Measurements from ENCODE around the gene ATP6V0A4. TPM values are rescaled to one million over a fixed set of nuclear protein-coding genes. Genes with fewer than 3 reads are reported as not detected.

ATP6V0A4 gene
- total RNA-seq, 1 donor from 2014 or later = not detected

- Mint-ChIP-seq H3K27me3 (peaks cover 1% of the 10 kb centered on the region), H3K36me3 (ENCODE audit: low read depth) (no peaks in the 10 kb centered on the region), H3K4me1 (no peaks in the 10 kb centered on the region), H3K27ac (no peak overlapping the region), H3K9me3 (no peaks in the 10 kb centered on the region), H3K4me3 (no peak overlapping the region)
- ChIA-PET CTCF (no interaction called here), POLR2A (no interaction called here)
- intact Hi-C loops (cut with micrococcal nuclease) = no loop called here
- DNase-seq (no peak), ATAC-seq (ENCODE audit: low read depth) (no peak)
- TF ChIP-seq CTCF (IDR thresholded peaks at IDR 0.05) = no peak
Observed at GRCh38 chr7:138679793-138680192, 118.2 kb downstream of the ATP6V0A4 start.

- H3K4me1 Mint-ChIP-seq = no peaks in the 10 kb centered on the region
- ChIA-PET CTCF (no interaction called here), POLR2A (no interaction called here)
- no peak for TF ChIP-seq CTCF (IDR thresholded peaks at IDR 0.05)
- intact Hi-C loops (cut with micrococcal nuclease) = no loop called here
- ATAC-seq (ENCODE audit: low read depth) (no peak), DNase-seq (no peak)
- no peaks in the 10 kb centered on the region for H3K36me3 Mint-ChIP-seq (ENCODE audit: low read depth)
- H3K9me3 Mint-ChIP-seq = peaks cover 2% of the 10 kb centered on the region
- H3K27ac Mint-ChIP-seq = no peak overlapping the region
- no peak overlapping the region for H3K4me3 Mint-ChIP-seq
- H3K27me3 Mint-ChIP-seq = peaks cover 21% of the 10 kb centered on the region
Observed at GRCh38 chr7:138670594-138670993, 127.4 kb downstream of the ATP6V0A4 start.

- DNase-seq = no peak
- ChIA-PET POLR2A (no interaction called here), CTCF (no interaction called here)
- Mint-ChIP-seq H3K9me3 (peaks cover 4% of the 10 kb centered on the region), H3K4me3 (no peak overlapping the region), H3K36me3 (ENCODE audit: low read depth) (no peaks in the 10 kb centered on the region), H3K27me3 (peaks cover 26% of the 10 kb centered on the region), H3K27ac (no peak overlapping the region), H3K4me1 (peaks cover under 1% of the 10 kb centered on the region)
- TF ChIP-seq CTCF (IDR thresholded peaks at IDR 0.05) = no peak
- intact Hi-C loops (cut with micrococcal nuclease) = no loop called here
- no peak for ATAC-seq (ENCODE audit: low read depth)
Observed at GRCh38 chr7:138669364-138669763, 128.6 kb downstream of the ATP6V0A4 start.

- Mint-ChIP-seq H3K27ac (no peak overlapping the region), H3K27me3 (peaks cover 29% of the 10 kb centered on the region), H3K36me3 (ENCODE audit: low read depth) (no peaks in the 10 kb centered on the region), H3K9me3 (peaks cover 4% of the 10 kb centered on the region), H3K4me3 (no peak overlapping the region), H3K4me1 (peaks cover 4% of the 10 kb centered on the region)
- intact Hi-C loops (cut with micrococcal nuclease) = no loop called here
- ChIA-PET CTCF (no interaction called here), POLR2A (no interaction called here)
- no peak for TF ChIP-seq CTCF (IDR thresholded peaks at IDR 0.05)
- ATAC-seq (ENCODE audit: low read depth) = no peak
- DNase-seq = no peak
Observed at GRCh38 chr7:138668946-138669345, 129.1 kb downstream of the ATP6V0A4 start.

GRCh38 chr7:138668229-138668596 lies 129.8 kb downstream of the ATP6V0A4 start:
- intact Hi-C loops (cut with micrococcal nuclease) = no loop called here
- ChIA-PET POLR2A (no interaction called here), CTCF (no interaction called here)
- no peak overlapping the region for H3K27ac Mint-ChIP-seq
- peaks cover 4% of the 10 kb centered on the region for H3K9me3 Mint-ChIP-seq
- DNase-seq (no peak), ATAC-seq (ENCODE audit: low read depth) (no peak)
- no peaks in the 10 kb centered on the region for H3K36me3 Mint-ChIP-seq (ENCODE audit: low read depth)
- no peak for TF ChIP-seq CTCF (IDR thresholded peaks at IDR 0.05)
- H3K4me3 Mint-ChIP-seq = no peak overlapping the region
- peaks cover 35% of the 10 kb centered on the region for H3K27me3 Mint-ChIP-seq
- peaks cover 6% of the 10 kb centered on the region for H3K4me1 Mint-ChIP-seq
